GM18909 (cell line): ENCODE measurements around the gene HYAL2.
A peak's percentile ranks its signal among the peaks of the same experiment; 100 is the strongest.

ENCODE experiments used
- ATAC-seq: cut with Tn5 transposase; IDR thresholded peaks from one replicate; pipeline ENCODE4 v1.9.1; 2021; ENCODE audit warnings: mild to moderate bottlenecking; ENCODE audit not compliant: unreplicated experiment, poor library complexity

Gene HYAL2

DNA sequence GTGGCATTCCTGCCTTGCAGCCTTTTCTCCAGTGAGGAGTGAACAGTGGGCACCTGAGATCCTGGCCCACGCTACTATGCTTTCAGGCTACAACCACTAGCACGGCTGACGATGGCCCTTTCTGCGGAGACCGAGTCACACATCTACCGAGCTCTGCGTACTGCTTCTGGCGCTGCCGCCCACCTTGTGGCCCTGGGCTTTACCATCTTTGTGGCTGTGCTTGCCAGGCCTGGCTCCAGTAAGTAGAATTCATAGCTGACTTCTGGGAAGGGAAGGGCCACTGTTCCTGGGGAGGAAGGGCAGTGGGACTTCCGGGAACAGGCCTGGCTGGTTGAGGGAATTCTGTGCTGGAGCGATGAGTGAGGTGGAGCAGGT lies 28.8 kb upstream of the HYAL2 start:
- no peak for ATAC-seq

DNA sequence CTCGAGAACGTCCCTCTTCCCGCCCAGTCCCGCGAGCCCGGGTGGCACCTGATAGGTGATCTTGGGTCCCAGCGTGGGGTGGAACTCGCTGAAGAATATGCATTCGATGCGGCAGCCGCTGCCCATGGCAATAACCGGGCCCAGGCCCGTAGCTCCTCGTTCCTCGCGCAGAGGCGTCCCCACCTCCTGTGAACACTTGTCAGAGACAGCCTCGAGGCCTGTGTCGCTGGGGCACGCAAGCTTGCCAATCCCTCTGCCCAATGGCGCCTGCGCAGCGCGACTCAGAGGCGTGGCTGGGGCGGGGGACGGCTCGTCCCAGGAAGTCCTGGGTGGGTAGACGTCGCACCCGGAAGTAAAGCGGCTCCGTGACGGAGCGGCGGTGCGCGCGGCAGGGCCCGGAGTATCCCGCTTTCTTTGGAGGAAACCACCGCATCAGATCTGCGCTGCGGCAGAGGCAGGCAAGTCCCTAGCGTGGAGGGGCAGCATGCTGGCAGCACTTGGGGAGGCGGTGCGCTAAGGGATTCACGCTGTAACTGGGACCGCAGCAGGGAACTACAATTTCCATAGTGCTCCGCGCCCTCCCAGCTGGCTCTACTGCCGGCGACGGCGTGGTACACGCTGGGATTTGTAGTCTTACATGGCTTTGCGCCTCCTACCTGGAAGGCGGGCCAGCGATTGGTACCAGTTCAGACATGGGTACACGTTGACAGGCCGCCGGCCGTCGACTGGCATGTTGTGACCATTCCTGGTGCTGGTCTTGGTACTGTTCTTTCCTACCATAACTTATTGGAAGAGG lies 28.2 kb upstream of the HYAL2 start, which contains the start of the genes CYB561D2 and NPRL2:
Gene CYB561D2, plus strand, starts transcription at position 336 of the 796 bp plus-strand sequence. CDS start 572 bp downstream, outside the sequence.
Gene NPRL2, minus strand, starts transcription at position 249 of the 796 bp plus-strand sequence. Its CDS starts 123 bp downstream, at position 126.
- ATAC-seq, result peak; percentile 84

DNA sequence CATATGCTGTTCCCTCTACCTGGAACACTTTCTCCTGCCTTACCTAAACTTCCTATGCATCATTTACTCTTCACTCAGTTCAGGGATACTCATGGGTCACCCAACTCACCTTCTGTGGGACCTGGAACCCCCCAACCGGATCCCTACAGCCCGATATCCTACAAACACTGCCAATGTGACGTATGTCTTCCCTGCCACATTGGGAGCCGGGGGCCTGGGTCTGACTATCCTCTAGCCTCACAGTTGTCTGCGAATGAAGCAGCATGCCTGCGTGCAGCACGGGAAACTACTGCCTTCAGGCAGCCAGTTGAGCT lies 27.6 kb upstream of the HYAL2 start:
- no peak for ATAC-seq

- ATAC-seq, result no peak
These were observed 24.8 kb upstream of the HYAL2 start for GRCh38 chr3:50347187-50347813.

DNA sequence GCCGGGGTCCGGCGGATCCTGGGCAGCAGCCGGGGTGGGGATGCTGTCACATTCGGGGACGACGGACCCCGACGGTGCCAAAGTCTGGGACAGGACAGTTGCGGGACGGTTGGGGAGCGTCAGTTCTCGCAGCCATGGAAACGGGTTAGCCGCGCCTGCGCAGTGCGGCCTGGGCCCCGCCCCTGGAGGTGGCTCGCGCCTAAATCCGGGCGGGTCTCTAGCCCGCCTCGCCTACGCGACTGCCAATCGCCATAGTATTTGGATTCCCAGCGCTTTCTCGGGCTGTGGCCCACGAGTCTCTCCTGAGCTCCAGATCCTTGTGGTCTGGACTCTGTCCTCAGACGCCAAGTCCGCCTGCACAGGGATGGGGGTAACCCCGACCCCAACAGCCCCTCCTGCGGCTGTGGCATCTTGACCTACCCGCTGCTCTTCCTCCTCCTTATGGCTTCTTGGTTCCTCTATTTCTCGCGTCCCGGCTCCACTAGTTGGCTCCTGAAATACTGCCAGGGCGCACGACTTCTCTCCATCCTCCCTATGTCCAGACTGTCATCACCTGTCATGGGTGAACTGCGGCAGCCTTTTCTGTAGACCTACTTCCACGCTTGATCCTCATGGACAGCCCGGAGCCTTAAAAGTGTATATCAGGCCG lies 23.2 kb upstream of the HYAL2 start, which contains the start of gene ZMYND10:
Gene ZMYND10, minus strand, starts transcription at position 147 of the 649 bp plus-strand sequence. CDS start 153 bp downstream, outside the sequence.
- no peak for ATAC-seq

GRCh38 chr3:50345008-50345407 lies 22.5 kb upstream of the HYAL2 start:
- no peak for ATAC-seq

GRCh38 chr3:50342813-50343633 lies 20.5 kb upstream of the HYAL2 start:
- no peak for ATAC-seq

GRCh38 chr3:50341996-50342650 lies 19.6 kb upstream of the HYAL2 start:
- ATAC-seq, result no peak

DNA sequence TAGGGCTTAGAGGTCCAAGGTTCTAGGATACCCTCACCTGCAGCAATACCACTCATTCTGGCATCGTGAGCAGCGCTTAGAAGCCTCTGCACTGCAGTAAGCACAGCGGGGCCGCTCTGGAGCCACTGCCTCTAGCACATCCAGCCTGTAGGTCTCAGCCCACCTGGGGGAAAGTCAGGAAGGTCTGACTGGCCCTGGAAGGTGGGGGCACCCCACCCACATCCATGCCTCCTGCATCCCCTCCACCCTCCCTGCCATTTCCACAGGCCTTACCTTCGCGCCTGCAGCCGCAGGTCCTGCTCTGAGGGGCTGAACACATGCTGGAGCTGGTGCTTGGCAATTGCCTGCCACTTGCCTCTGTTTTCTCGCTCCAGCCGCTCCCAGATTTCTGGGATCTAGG lies 19.0 kb upstream of the HYAL2 start:
- no peak for ATAC-seq

- ATAC-seq, result peak; percentile 20
These were observed 18.1 kb upstream of the HYAL2 start, which contains the start of gene RASSF1 for GRCh38 chr3:50340448-50341329. TSS of gene RASSF1 (minus strand) at chr3:50340836. CDS start at chr3:50340805, 31 bp downstream.

- no peak for ATAC-seq
These were observed 17.6 kb upstream of the HYAL2 start for GRCh38 chr3:50340147-50340447.

GRCh38 chr3:50339485-50340146 lies 17.1 kb upstream of the HYAL2 start:
- no peak for ATAC-seq

DNA sequence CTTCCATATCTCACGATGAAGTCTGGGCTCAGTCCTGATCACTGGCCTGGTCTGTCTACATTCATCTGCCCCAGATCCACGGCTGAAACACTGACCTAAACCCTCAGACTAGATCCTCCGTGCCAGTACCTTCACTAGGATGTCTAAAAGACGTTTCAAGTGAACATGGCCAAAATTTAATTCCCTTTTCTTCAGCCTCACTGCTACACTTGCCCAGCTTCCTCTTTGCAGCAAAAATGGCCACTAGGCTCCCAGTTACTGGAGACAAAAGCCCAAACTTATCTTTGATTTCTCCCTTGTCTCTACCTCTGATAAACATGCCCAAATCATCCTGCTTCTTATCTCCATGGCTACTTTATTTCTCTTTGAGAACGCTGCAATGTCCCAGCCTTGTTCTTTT lies 16.4 kb upstream of the HYAL2 start:
- ATAC-seq, result no peak

GRCh38 chr3:50337175-50337861 lies 14.8 kb upstream of the HYAL2 start:
- ATAC-seq, result peak; percentile 74

DNA sequence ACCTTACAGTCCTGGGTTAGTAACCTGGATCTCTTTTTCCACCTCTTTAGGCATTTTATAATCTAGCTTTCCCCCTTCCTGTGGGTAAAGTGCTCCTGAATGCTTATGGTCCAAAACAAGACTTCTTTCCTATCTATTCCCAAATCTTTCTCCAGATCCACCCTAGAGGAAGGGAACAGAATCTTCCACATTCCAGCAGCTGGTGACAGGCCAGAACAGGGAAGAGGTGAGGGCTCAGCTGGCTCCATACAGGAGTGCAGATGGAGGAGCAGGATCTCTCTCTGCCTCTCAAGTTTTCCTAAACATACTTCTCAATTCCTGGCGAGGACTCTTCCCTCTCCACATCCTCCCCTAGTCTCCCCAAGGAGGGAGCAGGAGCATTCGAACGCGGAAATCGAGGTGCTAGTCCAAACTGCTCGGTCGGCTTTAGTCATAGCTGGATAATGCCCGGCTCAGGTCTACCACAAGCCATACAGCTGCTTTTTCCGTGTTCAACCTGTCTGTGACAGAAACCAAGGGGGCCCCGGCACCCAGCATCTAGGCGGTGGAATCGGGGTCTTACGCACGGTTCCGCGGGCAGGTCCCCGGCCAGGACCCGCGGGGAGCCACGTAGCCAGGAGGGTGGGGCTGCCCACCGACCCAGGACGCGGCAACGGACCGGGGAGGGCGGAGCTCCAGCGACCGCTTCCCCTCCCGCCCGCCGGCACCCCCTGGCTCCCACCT lies 14.1 kb upstream of the HYAL2 start:
- peak; percentile 42 for ATAC-seq

- no peak for ATAC-seq
These were observed 12.0 kb upstream of the HYAL2 start for GRCh38 chr3:50334339-50335075.
